ENCODE data around the gene ROMO1.
"Not testable (repeated sequence)": the region's sequence is repeated elsewhere in the genome, so short reads cannot be mapped to it uniquely, and the experiment has no call there.

Gene ROMO1

DNA sequence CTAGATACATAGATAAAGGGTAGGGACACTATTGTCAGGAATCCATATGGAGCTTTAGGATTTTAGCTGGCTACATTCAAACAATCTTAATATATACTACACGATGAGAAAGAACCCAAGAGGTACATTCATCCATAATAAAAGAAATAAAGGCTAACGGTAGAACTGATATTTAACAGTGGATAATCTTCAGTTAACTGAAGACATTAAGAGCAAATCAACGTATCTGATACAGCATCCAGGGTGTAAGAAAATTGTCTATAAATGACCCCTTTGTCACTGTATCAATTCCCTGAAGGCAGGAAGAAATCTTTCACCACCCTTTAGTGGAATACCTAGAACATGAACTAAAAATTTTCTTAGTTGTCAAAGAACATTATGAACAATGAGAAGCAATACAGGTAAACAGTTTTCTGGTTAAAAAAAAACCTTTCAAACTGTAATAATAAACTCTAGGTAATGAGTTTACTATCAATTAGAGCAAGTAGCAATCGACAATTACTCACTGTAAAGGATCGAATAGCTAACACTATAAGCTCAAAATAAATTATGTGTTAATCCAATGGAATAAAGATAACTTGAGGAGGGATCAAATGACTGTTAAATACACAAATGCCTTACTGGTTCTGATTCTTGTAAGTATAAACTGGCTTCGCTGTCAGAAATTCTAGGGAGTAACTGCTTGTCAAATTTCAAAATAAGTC, 11.8 kb downstream of the ROMO1 start:
- no peak overlapping the region for H3K4me3 ChIP-seq (ENCODE audit: low read depth, low read length)
- no peak for DNase-seq (ENCODE audit: low read depth, low spot score)
- TF ChIP-seq, protein P1, sequence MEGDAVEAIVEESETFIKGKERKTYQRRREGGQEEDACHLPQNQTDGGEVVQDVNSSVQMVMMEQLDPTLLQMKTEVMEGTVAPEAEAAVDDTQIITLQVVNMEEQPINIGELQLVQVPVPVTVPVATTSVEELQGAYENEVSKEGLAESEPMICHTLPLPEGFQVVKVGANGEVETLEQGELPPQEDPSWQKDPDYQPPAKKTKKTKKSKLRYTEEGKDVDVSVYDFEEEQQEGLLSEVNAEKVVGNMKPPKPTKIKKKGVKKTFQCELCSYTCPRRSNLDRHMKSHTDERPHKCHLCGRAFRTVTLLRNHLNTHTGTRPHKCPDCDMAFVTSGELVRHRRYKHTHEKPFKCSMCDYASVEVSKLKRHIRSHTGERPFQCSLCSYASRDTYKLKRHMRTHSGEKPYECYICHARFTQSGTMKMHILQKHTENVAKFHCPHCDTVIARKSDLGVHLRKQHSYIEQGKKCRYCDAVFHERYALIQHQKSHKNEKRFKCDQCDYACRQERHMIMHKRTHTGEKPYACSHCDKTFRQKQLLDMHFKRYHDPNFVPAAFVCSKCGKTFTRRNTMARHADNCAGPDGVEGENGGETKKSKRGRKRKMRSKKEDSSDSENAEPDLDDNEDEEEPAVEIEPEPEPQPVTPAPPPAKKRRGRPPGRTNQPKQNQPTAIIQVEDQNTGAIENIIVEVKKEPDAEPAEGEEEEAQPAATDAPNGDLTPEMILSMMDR (IDR thresholded peaks at IDR 0.05; ENCODE audit: low read depth, low read length): no peak
- in situ Hi-C loops (cut with HindIII; ENCODE audit: low sequenced_read_pairs): no loop called here

DNA sequence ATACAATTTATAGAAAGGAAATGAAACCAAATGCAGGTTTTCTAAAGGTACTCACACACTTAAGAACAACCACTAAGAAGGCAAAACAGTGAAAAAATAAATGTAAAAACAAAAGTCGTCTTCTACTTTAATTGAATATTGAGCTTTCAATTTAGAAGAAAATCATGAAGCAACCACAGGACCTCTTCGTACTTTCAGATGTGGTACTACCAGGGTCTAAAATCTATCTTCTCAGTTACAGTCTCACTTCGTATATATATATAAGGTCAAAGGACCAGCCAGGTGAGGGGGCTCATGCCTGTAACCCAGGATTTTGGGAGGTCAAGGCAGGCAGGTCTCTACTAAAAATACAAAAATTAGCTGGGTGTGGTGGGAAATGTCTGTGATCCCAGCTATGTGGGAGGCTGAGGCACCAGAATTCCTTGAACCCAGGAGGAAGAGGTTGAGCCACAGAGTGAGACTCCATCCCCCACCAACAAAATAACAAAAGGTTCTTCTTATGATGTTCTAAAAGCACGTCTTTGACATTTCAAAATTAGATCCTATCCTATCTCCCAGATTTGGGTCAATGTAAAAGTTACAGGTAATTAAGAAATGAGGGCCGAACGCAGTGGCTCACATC, 12.5 kb downstream of the ROMO1 start:
- TF ChIP-seq, protein P1 (IDR thresholded peaks at IDR 0.05; ENCODE audit: low read depth, low read length): no peak
- no peak for DNase-seq (ENCODE audit: low read depth, low spot score)
- in situ Hi-C loops (cut with HindIII; ENCODE audit: low sequenced_read_pairs): no loop called here

DNA sequence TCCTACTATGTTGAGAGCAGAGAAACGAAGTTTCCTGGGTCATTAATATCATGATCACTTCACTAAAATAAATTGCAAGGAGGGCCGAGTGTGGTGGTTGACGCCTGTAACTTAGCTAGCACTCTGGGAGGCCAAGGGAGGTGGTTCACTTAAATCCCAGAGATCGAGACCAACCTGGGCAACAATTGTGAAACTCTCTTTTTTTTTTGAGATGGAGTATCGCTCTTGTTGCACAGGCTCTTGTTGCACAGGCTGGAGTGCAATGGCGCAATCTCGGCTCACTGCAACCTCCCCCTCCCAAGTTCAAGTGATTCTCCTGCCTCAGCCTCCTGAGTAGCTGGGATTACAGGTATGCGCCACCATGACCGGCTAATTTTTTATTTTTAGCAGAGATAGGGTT, 13.9 kb downstream of the ROMO1 start:
- in situ Hi-C loops (cut with HindIII; ENCODE audit: low sequenced_read_pairs): not testable (repeated sequence)

More for the DNA sequence above, 12.5 kb downstream of the ROMO1 start:
- no peak overlapping the region for H3K4me3 ChIP-seq (ENCODE audit: low read depth, low read length)

DNA sequence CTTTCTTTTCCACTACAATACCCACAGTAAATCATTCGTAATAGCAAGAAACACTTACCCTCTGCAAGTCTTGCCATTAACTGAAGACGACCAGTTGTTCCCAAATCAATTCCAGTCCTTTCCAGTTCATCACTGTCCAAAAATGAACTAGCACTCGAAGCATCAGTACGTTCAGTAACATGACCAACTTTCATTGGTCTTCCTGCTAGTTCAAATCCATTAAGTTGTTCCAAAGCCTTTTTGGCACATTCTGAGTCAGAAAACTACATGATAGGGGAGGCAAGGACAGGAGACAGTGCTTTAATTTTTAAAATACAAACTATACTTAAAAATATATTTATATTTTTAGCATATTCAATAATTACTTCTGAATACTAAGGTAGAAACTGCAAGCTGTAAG, 14.9 kb downstream of the ROMO1 start:
- DNase-seq (ENCODE audit: low read depth, low spot score): no peak
- no peak overlapping the region for H3K4me3 ChIP-seq (ENCODE audit: low read depth, low read length)
- TF ChIP-seq, protein P1 (IDR thresholded peaks at IDR 0.05; ENCODE audit: low read depth, low read length): no peak
- in situ Hi-C loops (cut with HindIII; ENCODE audit: low sequenced_read_pairs): no loop called here

More for the DNA sequence above, 13.9 kb downstream of the ROMO1 start:
- not testable (repeated sequence) for DNase-seq (ENCODE audit: low read depth, low spot score); H3K4me3 ChIP-seq (ENCODE audit: low read depth, low read length)

DNA sequence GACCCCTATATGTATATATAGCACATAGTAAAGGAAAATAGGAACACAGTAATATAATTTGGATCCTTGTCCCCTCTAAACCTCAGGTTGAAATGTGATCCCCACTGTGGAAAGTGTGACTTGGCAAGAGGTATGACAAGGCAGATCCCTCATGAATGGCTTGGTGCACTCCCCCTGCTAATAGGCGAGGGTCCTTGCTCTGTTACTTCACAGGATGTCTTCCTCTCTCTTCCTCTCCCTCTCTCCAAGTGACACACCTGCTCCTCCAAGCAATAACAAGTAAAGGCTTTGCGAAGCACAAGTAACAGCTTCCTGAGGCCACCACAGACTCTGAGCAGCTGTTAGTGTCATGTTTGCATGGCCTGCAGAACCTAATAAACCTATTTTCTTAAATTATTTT, 16.4 kb downstream of the ROMO1 start:
- TF ChIP-seq, protein P1 (IDR thresholded peaks at IDR 0.05; ENCODE audit: low read depth, low read length): no peak
- no peak for DNase-seq (ENCODE audit: low read depth, low spot score)
- no peak overlapping the region for H3K4me3 ChIP-seq (ENCODE audit: low read depth, low read length)
- in situ Hi-C loops (cut with HindIII; ENCODE audit: low sequenced_read_pairs): no loop called here

DNA sequence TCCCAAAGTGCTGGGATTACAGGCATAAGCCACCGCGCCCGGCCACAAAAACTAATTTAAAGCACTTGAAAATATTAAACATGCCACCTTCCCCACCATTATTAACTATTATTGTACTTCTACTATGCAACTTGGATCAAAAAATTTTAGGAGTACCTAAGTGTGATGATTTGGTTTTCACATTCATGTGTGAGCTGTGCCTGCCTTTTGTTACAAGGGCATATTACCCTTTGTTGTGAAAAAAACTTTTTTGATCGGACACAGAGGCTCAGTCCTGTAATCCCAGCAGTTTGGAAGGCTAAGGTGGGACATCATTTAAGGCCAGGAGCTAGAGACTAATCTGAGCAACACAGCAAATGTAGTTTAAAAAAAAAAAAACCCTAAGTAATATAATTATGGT, 17.1 kb downstream of the ROMO1 start:
- in situ Hi-C loops (cut with HindIII; ENCODE audit: low sequenced_read_pairs): no loop called here
- TF ChIP-seq, protein P1 (IDR thresholded peaks at IDR 0.05; ENCODE audit: low read depth, low read length): no peak
- no peak for DNase-seq (ENCODE audit: low read depth, low spot score)
- H3K4me3 ChIP-seq (ENCODE audit: low read depth, low read length): no peak overlapping the region

DNA sequence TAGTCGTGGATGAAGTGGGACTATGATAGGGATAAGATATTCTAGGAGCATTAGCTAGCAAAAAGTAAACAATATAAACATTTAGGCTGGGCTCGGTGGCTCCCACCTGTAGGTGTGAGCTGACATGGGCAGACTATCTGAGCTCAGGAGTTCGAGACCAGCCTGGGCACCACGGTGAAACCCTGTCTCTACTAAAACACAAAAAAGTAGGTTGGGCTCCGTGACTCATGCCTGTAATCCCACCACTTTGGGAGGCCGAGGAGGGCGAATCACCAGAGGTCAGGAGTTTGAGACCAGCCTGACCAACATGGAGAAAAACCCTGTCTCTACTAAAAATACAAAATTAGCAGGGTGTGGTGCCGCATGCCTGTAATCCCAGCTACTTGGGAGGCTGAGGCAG, 19.1 kb downstream of the ROMO1 start:
- DNase-seq (ENCODE audit: low read depth, low spot score); in situ Hi-C loops (cut with HindIII; ENCODE audit: low sequenced_read_pairs); H3K4me3 ChIP-seq (ENCODE audit: low read depth, low read length): not testable (repeated sequence)
